Mammary epithelial cell (primary cell): ENCODE data around the gene NUTM2F.

Experiments
- CTCF ChIP-seq, 2 donors: IDR thresholded peaks in 1 of 2; conservative IDR thresholded peaks in 1 of 2; 2 replicates each; pipeline ENCODE4 v1.5.1; 2011 to 2012; ENCODE audit warnings: inconsistent platforms in 2 of 2, low read length in 2 of 2, mild to moderate bottlenecking in 2 of 2, control low read depth in 1 of 2, low read depth in 1 of 2; ENCODE audit not compliant: insufficient read depth in 1 of 2; ENCODE audit errors: extremely low read depth in 1 of 2
- EZH2 ChIP-seq: IDR thresholded peaks from 2 replicates; pipeline ENCODE4 v1.6.1; 2012; ENCODE audit warnings: low read length, inconsistent platforms, borderline replicate concordance

- TF ChIP-seq EZH2: no peak
- no peak for TF ChIP-seq CTCF (conservative IDR thresholded peaks at IDR 0.05 in 1 of 2, IDR thresholded peaks at IDR 0.05 in 1 of 2; ENCODE audit: extremely low read depth in 1 of 2, insufficient read depth in 1 of 2, low read depth in 1 of 2, low read length in 2 of 2)
Measured at GRCh38 chr9:94281101-94281500, 47.3 kb downstream of the NUTM2F start.
